ENCODE data around the gene EMB. TPM values are rescaled to one million over a fixed set of nuclear protein-coding genes. Genes with fewer than 3 reads are reported as not detected.

EMB gene
- total and polyA plus RNA-seq, 2 of the 8 experiments (the other 6 are each of a cell fraction or from before 2014, with no cell fraction given), result 29.3 to 48.4 TPM

GRCh38 chr5:50415912-50416311 is 25.2 kb downstream of the EMB start:
- Histone ChIP-seq H4K5ac (ENCODE audit: insufficient read length, low read depth, low read length) (no peak overlapping the region), H2BK12ac (ENCODE audit: low read depth, low read length) (no peak overlapping the region), H2AFZ (ENCODE audit: low read length) (no peak overlapping the region), H3K4me1 (replicated peaks in 1 of 4; ENCODE audit: control insufficient read depth in 3 of 4, insufficient read depth in 4 of 4, low read length in 3 of 4) (no peaks in the 10 kb centered on the region; a peak in 1 of 7 replicates), H3K9ac (replicated peaks in 1 of 4; ENCODE audit: extremely low read depth in 1 of 4, low read depth in 3 of 4, low read length in 3 of 4) (no peak overlapping the region), H3K79me2 (ENCODE audit: control insufficient read depth in 1 of 2, insufficient read depth in 2 of 2, low read length in 2 of 2) (peaks cover 0 to 5% of the 10 kb centered on the region in 2 experiments; a peak in 2 of 4 replicates), H2BK20ac (ENCODE audit: low read length) (no peak overlapping the region), H2BK5ac (ENCODE audit: low read depth, low read length) (no peak overlapping the region), H4K8ac (ENCODE audit: extremely low read depth, insufficient read depth, low read length) (no peak overlapping the region), H2AK5ac (ENCODE audit: low read depth, low read length) (no peak overlapping the region), H3K27me3 (replicated peaks in 1 of 4; ENCODE audit: control insufficient read depth in 3 of 4, extremely low read depth in 1 of 4, insufficient read depth in 3 of 4, low read length in 3 of 4) (no peaks in the 10 kb centered on the region), H3K56ac (replicated peaks; ENCODE audit: insufficient read length, low read depth, low read length) (no peak overlapping the region), H3K9me3 (ENCODE audit: insufficient read depth in 2 of 2, low read depth in 1 of 2, low read length in 1 of 2) (no peaks in the 10 kb centered on the region), H3K14ac (ENCODE audit: insufficient read length) (no peak overlapping the region), H2BK15ac (ENCODE audit: low read length) (no peak overlapping the region), H3K18ac (ENCODE audit: extremely low read depth, low read length) (no peak overlapping the region), H4K20me1 (replicated peaks in 1 of 2; ENCODE audit: control insufficient read depth in 1 of 2, insufficient read depth in 2 of 2, low read length in 2 of 2) (peaks cover 0 to 1% of the 10 kb centered on the region in 2 experiments), H3K4me3 (ENCODE audit: extremely low read depth in 1 of 4, insufficient read depth in 2 of 4, low read depth in 3 of 4, low read length in 4 of 4) (no peak overlapping the region), H3K36me3 (ENCODE audit: control insufficient read depth in 2 of 4, insufficient read depth in 4 of 4, low read length in 3 of 4) (no peaks in the 10 kb centered on the region), H3K23me2 (ENCODE audit: low read depth, low read length) (no peaks in the 10 kb centered on the region), H3K79me1 (ENCODE audit: low read depth, low read length) (no peaks in the 10 kb centered on the region), H3K4ac (replicated peaks; ENCODE audit: insufficient read length, low read depth, low read length) (no peak overlapping the region), H3K23ac (ENCODE audit: insufficient read length) (no peak overlapping the region), H4K91ac (replicated peaks; ENCODE audit: insufficient read length, low read length) (no peak overlapping the region), H3K4me2 (ENCODE audit: insufficient read depth in 1 of 2, low read depth in 2 of 2, low read length in 2 of 2) (no peak overlapping the region), H3K27ac (ENCODE audit: low read depth, low read length) (no peak overlapping the region), H2BK120ac (replicated peaks; ENCODE audit: low read depth, low read length) (no peak overlapping the region)
- WGBS, 2 experiments (ENCODE audit: extremely low coverage in 1 of 2, insufficient coverage in 1 of 2, insufficient read length in 1 of 2, insufficient replicate concordance in 2 of 2, low coverage in 1 of 2, low lambda C conversion rate in 2 of 2, missing lambda C conversion rate in 1 of 2), result 92% methylated on average over 4 of the region's 4 CpGs; no CpG with 5 or more reads in 1 of the 2 experiments
- FAIRE-seq, result no peak
- TF ChIP-seq, protein P1, sequence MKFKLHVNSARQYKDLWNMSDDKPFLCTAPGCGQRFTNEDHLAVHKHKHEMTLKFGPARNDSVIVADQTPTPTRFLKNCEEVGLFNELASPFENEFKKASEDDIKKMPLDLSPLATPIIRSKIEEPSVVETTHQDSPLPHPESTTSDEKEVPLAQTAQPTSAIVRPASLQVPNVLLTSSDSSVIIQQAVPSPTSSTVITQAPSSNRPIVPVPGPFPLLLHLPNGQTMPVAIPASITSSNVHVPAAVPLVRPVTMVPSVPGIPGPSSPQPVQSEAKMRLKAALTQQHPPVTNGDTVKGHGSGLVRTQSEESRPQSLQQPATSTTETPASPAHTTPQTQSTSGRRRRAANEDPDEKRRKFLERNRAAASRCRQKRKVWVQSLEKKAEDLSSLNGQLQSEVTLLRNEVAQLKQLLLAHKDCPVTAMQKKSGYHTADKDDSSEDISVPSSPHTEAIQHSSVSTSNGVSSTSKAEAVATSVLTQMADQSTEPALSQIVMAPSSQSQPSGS (IDR thresholded peaks at IDR 0.05; ENCODE audit: low read length), result no peak
- TF ChIP-seq POLR2A (IDR thresholded peaks at IDR 0.05; ENCODE audit: control extremely low read depth in 1 of 2, low read depth in 2 of 2, low read length in 2 of 2) (no peak), KDM4A (IDR thresholded peaks at IDR 0.05; ENCODE audit: low read depth, low read length, severe bottlenecking) (no peak)
- POLR2A ChIA-PET (ENCODE audit: partially characterized antibody), result no interaction called here
- CTCF ChIA-PET (ENCODE audit: partially characterized antibody), result interaction anchor here (0.6 kb wide), 1 partner anchor 31 kb away, joined by 3 read pairs; no protein-coding TSS in a partner anchor
- DNase-seq (ENCODE audit: low read depth in 1 of 2, low spot score in 2 of 2), result no peak

Data from H1 (cell line).